ENCODE measurements around the gene FNDC1. TPM values are rescaled to one million over a fixed set of nuclear protein-coding genes. Genes with fewer than 3 reads are reported as not detected.

The FNDC1 gene
- total RNA-seq, 1 experiment from 2014 or later, result 0.23 TPM

DNA sequence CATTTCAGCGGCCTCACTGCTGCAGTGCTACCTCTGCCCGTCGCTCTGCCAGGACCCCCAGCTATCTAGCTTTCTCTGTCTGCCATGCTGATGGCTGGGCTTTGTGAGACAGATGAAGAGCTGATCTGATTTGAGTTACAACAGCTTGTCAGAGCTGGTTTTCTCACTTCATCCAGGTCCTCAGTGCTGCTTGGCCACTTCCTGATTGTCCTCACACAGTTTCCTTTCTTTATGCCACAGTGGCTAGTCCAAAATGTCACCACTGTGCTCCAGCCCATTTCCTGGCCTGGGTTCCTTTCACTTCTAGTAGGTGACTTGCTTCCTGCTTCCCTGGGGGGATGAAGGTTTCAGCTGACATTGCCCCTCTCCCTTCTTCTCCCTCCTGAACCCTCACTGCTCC is 35.4 kb downstream of the FNDC1 start:
- H3K27me3 ChIP-seq (ENCODE audit: control insufficient read depth, insufficient read depth, low read length), result peaks cover 10% of the 10 kb centered on the region
- ChIA-PET POLR2A (no interaction called here), CTCF (no interaction called here)
- DNase-seq (ENCODE audit: low read depth, low spot score) (no peak), ATAC-seq (no peak)
- H3K36me3 ChIP-seq (ENCODE audit: control insufficient read depth, insufficient read depth, low read length), result no peaks in the 10 kb centered on the region
- H3K9me3 ChIP-seq (ENCODE audit: control insufficient read depth, insufficient read depth, low read depth, low read length), result no peaks in the 10 kb centered on the region
- TF ChIP-seq TCF7L2 (IDR thresholded peaks at IDR 0.05; ENCODE audit: low read depth, low read length) (no peak), POLR2AphosphoS5 (IDR thresholded peaks at IDR 0.05; ENCODE audit: low read depth, low read length) (no peak), SIN3A (IDR thresholded peaks at IDR 0.05; ENCODE audit: borderline replicate concordance, insufficient read depth, low read depth, low read length) (no peak)
- TF ChIP-seq, protein P1, sequence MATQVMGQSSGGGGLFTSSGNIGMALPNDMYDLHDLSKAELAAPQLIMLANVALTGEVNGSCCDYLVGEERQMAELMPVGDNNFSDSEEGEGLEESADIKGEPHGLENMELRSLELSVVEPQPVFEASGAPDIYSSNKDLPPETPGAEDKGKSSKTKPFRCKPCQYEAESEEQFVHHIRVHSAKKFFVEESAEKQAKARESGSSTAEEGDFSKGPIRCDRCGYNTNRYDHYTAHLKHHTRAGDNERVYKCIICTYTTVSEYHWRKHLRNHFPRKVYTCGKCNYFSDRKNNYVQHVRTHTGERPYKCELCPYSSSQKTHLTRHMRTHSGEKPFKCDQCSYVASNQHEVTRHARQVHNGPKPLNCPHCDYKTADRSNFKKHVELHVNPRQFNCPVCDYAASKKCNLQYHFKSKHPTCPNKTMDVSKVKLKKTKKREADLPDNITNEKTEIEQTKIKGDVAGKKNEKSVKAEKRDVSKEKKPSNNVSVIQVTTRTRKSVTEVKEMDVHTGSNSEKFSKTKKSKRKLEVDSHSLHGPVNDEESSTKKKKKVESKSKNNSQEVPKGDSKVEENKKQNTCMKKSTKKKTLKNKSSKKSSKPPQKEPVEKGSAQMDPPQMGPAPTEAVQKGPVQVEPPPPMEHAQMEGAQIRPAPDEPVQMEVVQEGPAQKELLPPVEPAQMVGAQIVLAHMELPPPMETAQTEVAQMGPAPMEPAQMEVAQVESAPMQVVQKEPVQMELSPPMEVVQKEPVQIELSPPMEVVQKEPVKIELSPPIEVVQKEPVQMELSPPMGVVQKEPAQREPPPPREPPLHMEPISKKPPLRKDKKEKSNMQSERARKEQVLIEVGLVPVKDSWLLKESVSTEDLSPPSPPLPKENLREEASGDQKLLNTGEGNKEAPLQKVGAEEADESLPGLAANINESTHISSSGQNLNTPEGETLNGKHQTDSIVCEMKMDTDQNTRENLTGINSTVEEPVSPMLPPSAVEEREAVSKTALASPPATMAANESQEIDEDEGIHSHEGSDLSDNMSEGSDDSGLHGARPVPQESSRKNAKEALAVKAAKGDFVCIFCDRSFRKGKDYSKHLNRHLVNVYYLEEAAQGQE (IDR thresholded peaks at IDR 0.05; ENCODE audit: insufficient read depth in 1 of 2, low read depth in 2 of 2, low read length in 1 of 2), result no peak
- TF ChIP-seq, protein P2, sequence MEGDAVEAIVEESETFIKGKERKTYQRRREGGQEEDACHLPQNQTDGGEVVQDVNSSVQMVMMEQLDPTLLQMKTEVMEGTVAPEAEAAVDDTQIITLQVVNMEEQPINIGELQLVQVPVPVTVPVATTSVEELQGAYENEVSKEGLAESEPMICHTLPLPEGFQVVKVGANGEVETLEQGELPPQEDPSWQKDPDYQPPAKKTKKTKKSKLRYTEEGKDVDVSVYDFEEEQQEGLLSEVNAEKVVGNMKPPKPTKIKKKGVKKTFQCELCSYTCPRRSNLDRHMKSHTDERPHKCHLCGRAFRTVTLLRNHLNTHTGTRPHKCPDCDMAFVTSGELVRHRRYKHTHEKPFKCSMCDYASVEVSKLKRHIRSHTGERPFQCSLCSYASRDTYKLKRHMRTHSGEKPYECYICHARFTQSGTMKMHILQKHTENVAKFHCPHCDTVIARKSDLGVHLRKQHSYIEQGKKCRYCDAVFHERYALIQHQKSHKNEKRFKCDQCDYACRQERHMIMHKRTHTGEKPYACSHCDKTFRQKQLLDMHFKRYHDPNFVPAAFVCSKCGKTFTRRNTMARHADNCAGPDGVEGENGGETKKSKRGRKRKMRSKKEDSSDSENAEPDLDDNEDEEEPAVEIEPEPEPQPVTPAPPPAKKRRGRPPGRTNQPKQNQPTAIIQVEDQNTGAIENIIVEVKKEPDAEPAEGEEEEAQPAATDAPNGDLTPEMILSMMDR (IDR thresholded peaks at IDR 0.05), result no peak
- BruUV-seq (replicated peaks), result no TSS peak
- H3K4me1 ChIP-seq (ENCODE audit: control insufficient read depth, insufficient read depth, low read length), result no peaks in the 10 kb centered on the region
- H3K27ac ChIP-seq (ENCODE audit: low read length), result no peak overlapping the region
- no peak overlapping the region for H3K4me3 ChIP-seq (ENCODE audit: low read depth in 2 of 2, low read length in 2 of 2)
- in situ Hi-C loops (cut with HindIII; ENCODE audit: low pct_unique_long_range_greater_than_20kb, low sequenced_read_pairs) (no loop called here), intact Hi-C loops (cut with micrococcal nuclease; ENCODE audit: unreplicated experiment) (no loop called here)

DNA sequence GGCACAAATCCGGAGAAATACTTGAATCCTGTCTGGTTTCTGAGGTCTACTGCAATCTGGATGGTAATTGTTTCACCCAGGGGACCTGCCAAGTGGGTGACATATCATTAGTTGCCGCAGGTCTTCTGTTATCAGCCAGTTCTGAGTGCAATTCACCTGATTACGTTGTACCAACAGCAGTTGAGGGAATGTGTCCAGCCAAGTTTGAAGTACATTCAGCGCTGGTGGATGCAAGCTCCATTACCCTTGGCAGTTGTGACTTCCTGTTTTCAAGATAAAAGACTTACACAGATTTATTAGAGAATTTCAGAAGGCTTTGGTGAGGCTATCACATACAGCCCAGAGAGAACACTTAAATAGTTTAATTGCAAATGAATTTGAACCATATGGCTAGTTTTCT is 42.8 kb downstream of the FNDC1 start:
- CTCF ChIA-PET, result interaction anchor here (0.7 kb wide), 1 partner anchor 134 kb away, joined by 4 read pairs; no protein-coding TSS in a partner anchor
- DNase-seq (ENCODE audit: low read depth, low spot score) (no peak), ATAC-seq (no peak)
- Histone ChIP-seq H3K27ac (ENCODE audit: low read length) (no peak overlapping the region), H3K4me3 (ENCODE audit: low read depth in 2 of 2, low read length in 2 of 2) (no peak overlapping the region), H3K27me3 (ENCODE audit: control insufficient read depth, insufficient read depth, low read length) (peaks cover 13% of the 10 kb centered on the region), H3K4me1 (ENCODE audit: control insufficient read depth, insufficient read depth, low read length) (no peaks in the 10 kb centered on the region), H3K36me3 (ENCODE audit: control insufficient read depth, insufficient read depth, low read length) (no peaks in the 10 kb centered on the region), H3K9me3 (ENCODE audit: control insufficient read depth, insufficient read depth, low read depth, low read length) (no peaks in the 10 kb centered on the region)
- POLR2A ChIA-PET, result no interaction called here
- intact Hi-C loops (cut with micrococcal nuclease; ENCODE audit: unreplicated experiment) (no loop called here), in situ Hi-C loops (cut with HindIII; ENCODE audit: low pct_unique_long_range_greater_than_20kb, low sequenced_read_pairs) (no loop called here)
- no peak for TF ChIP-seq SIN3A (IDR thresholded peaks at IDR 0.05; ENCODE audit: borderline replicate concordance, insufficient read depth, low read depth, low read length)
- no peak for TF ChIP-seq TCF7L2 (IDR thresholded peaks at IDR 0.05; ENCODE audit: low read depth, low read length)
- TF ChIP-seq, protein P1 (IDR thresholded peaks at IDR 0.05; ENCODE audit: insufficient read depth in 1 of 2, low read depth in 2 of 2, low read length in 1 of 2), result no peak
- TF ChIP-seq POLR2AphosphoS5 (IDR thresholded peaks at IDR 0.05; ENCODE audit: low read depth, low read length), result no peak
- TF ChIP-seq, protein P2 (IDR thresholded peaks at IDR 0.05), result no peak
- no TSS peak for BruUV-seq (replicated peaks)
